ENCODE results near the gene PHOSPHO1.

GRCh38 chr17:49218941-49219913 is 11.4 kb downstream of the PHOSPHO1 start:
- no peak for TF ChIP-seq CTCF (IDR thresholded peaks at IDR 0.05)
- TF ChIP-seq POLR2A (IDR thresholded peaks at IDR 0.05; ENCODE audit: low read depth) = no peak
- TF ChIP-seq EP300 (IDR thresholded peaks at IDR 0.05) = no peak
- TF ChIP-seq POLR2AphosphoS5 (IDR thresholded peaks at IDR 0.05) = no peak

Data from esophagus muscularis mucosa (tissue), 4 donors.